Mucosa of stomach (tissue), 1 donor: ENCODE data around the gene TBX20.
"Not testable (repeated sequence)": the region's sequence is repeated elsewhere in the genome, so short reads cannot be mapped to it uniquely, and the experiment has no call there.

Experiments
- H3K27me3 ChIP-seq: one replicate; pipeline ENCODE4 v1.7.0; 2013; ENCODE audit warnings: mild to moderate bottlenecking, low read length; ENCODE audit not compliant: control insufficient read depth, insufficient read depth
- H3K36me3 ChIP-seq: one replicate; pipeline ENCODE4 v1.7.0; 2013; ENCODE audit warnings: low read length; ENCODE audit not compliant: control insufficient read depth, insufficient read depth
- H3K4me1 ChIP-seq: one replicate; pipeline ENCODE4 v1.7.0; 2013; ENCODE audit warnings: mild to moderate bottlenecking, low read length; ENCODE audit not compliant: control insufficient read depth, insufficient read depth
- H3K4me3 ChIP-seq: one replicate; pipeline ENCODE4 v1.7.0; 2013; ENCODE audit warnings: low read length
- H3K9ac ChIP-seq: one replicate; pipeline ENCODE4 v1.7.0; 2013; ENCODE audit warnings: mild to moderate bottlenecking, low read length, moderate library complexity
- H3K9me3 ChIP-seq: one replicate; pipeline ENCODE4 v1.7.0; 2013; ENCODE audit warnings: mild to moderate bottlenecking, low read length, moderate library complexity; ENCODE audit not compliant: control insufficient read depth
- donor health status: Pancreatic carcinoma.

TBX20 gene

DNA sequence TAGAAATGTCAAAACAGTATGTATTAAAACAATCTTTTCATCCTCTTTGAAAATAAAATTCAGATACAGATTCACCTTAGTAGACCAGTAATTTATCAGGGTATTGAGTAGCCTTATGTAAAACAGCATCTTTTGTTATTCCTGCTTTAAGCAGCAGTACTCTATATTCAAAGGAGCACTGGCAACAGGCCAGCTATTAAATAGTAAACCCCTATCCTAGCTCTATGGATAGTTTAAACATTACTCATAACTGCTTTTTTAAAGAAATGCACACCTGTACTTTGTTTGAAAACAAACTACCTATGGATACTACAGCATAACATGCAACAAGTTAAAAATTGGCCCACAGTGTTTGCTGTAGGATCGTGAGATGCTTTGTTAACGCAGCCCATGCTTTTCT is 53.7 kb downstream of the TBX20 start:
- H3K9me3 ChIP-seq, H3K36me3 ChIP-seq, H3K9ac ChIP-seq, H3K4me1 ChIP-seq, H3K4me3 ChIP-seq, H3K27me3 ChIP-seq: not testable (repeated sequence)

DNA sequence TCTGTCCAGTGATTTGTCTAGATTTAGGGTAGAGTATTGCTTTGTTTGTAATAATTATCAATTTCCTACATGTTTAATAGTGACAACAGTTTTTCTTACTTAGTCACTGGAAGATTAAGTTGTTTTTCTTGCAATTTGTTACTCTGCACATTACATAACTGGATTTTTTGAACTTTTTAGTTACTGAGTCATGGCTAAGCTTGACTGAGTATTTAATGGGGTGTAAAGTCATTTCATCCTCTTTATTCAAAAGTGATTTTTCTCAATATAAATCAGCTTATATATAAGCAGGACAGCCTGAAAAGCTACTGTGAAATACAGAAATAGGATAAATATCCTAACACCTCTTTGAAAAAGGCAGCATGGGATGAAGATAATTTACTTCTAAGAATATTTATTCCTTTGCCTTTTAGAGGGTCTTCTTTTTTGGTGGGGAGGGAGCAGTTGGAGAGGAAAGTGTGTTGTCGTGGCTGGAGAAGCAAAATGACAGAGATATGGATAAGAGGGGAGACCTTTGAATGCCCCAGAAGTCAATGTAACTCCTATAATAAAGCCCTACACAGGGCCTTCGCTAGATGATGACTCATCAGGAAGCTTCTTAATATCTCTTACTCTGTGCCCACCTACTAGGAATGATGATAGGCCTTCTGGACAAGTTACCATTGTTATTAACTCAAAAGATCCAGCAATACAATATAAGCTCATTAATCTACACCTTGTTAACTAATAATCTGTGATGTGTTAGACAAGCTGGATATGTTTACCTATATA is 55.3 kb downstream of the TBX20 start:
- H3K36me3 ChIP-seq, H3K4me1 ChIP-seq, H3K4me3 ChIP-seq, H3K27me3 ChIP-seq, H3K9me3 ChIP-seq, H3K9ac ChIP-seq: not testable (repeated sequence)

DNA sequence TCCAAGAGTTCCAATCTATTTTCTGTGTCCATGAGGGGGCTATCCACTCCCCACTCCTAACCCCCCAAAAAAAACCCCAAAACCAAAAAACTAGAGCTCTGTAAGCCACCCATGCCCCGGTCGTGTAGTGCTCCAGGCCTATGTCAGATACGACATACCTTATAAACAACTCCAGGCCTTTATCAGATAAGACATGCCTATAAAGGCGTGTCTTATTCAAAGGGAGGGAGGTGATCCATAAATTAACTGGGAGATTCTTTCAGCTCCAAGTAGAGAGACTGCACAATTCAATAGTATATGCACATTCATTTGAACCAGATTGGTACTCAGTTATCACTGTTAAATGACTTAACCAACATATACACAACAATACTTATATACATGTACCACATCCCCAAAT is 62.3 kb downstream of the TBX20 start:
- H3K9me3 ChIP-seq, H3K4me3 ChIP-seq, H3K4me1 ChIP-seq, H3K9ac ChIP-seq, H3K36me3 ChIP-seq, H3K27me3 ChIP-seq: not testable (repeated sequence)

DNA sequence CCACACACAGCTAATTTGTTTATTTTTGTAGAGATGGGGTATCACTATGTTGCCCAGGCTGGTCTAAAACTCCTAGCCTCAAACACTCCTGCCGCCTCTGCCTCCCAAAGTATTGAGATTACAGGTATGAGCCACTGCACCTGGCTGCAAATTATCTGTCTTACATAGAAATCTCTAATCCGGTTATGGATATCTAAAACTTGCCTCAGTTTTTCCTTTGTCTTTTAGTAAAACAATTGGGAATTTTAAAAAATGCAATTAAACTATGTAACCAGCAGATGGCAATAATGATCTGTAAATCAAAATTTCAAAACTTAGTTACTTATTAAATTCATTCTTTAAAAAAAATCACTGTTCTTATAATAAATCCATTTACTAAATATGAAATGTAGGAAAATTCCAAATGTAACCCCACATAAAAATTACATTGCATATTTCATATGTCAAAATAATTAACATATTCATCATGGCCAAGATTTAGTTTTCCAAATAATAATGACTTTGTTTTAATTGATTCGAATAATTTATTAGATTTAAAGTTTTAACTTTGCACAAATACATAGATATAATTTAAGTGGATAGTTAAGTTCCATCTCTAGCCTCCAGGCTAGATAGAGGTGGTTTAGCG is 63.6 kb downstream of the TBX20 start:
- not testable (repeated sequence) for H3K9me3 ChIP-seq, H3K4me3 ChIP-seq, H3K4me1 ChIP-seq, H3K36me3 ChIP-seq, H3K9ac ChIP-seq
- peaks cover 14% of the 10 kb centered on the region for H3K27me3 ChIP-seq

DNA sequence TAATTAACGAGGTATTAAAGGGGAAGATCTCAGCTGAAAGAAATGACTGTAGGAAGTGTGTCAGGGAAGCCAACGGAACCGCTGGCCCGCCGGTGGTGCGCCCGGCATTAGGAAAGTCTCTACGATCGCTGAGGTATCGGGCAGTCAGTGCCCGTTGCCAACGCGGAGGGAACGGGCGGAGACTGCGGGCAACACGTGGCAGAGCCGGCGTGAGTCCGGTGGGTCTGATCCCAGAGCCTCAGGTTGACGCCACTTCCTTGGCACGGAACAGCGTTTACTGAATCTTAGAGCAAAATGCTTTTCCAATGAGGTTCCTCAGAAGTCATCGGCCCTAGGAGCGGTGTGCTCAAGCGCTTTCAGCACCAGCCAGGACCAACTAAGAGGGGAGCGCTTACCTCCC is 67.1 kb downstream of the TBX20 start:
- H3K9ac ChIP-seq, H3K4me1 ChIP-seq, H3K4me3 ChIP-seq, H3K36me3 ChIP-seq, H3K9me3 ChIP-seq: not testable (repeated sequence)
- peaks cover 14% of the 10 kb centered on the region for H3K27me3 ChIP-seq

DNA sequence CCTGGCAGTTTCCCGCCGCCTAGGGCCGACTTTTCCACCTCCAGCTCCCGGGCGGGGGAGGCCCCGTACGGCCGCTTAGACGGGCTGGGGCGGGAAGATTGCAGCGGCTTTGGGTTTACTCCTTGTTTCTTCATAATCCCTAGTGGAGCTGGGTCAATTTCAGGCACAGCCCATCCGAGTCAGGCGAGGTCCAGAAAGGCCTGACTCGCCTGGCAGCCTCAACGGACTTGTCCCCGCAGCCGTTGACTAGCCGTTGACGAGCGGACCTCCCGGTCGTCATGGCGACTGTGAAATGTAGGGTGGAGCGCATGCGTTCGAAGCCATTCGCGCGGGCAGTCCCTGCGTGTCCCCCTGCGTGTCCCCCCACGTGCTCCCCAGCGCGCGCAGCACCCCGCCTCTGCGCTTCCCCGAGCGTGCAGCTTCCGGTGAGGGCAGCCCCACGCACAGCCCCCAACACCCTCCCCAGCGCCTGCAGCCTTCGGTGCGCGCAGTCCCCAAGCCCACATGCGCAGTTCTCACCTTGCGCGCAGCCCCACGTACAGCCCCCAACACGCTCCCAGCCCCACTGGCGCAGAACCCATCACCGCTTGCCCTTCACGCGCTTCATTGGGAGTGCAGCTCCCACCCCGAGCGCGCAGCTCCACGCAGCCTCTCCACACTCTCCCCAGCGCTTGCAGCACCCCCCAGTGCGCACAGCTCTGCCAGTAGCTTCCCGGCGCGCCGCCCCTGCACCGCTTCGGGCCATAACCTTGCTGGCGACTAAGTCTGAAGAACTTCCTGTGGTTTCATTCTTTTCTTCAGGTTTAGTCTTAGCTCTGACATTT is 67.8 kb downstream of the TBX20 start:
- no peaks in the 10 kb centered on the region for H3K36me3 ChIP-seq
- H3K9ac ChIP-seq = no peak overlapping the region
- H3K27me3 ChIP-seq = peaks cover 14% of the 10 kb centered on the region
- no peaks in the 10 kb centered on the region for H3K9me3 ChIP-seq
- H3K4me1 ChIP-seq = peaks cover 3% of the 10 kb centered on the region
- H3K4me3 ChIP-seq = no peak overlapping the region

DNA sequence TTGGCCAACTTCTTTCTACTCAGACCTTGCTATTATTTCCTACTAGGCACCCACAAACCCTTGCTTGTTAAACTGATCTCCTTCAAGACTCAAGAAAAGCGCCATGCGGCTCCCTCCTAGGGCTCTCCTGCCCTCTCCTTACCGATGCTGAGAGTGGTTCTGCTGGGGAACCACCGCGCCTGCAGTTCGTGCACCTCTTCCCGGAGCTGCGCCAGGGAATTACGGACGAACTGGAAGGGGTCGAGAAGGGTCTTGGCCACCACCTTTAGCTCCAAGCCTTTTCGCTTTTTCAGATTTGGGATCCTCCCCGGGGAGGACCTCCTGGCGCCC is 68.4 kb downstream of the TBX20 start:
- H3K27me3 ChIP-seq = peaks cover 14% of the 10 kb centered on the region
- not testable (repeated sequence) for H3K4me3 ChIP-seq, H3K36me3 ChIP-seq, H3K9ac ChIP-seq, H3K4me1 ChIP-seq, H3K9me3 ChIP-seq

DNA sequence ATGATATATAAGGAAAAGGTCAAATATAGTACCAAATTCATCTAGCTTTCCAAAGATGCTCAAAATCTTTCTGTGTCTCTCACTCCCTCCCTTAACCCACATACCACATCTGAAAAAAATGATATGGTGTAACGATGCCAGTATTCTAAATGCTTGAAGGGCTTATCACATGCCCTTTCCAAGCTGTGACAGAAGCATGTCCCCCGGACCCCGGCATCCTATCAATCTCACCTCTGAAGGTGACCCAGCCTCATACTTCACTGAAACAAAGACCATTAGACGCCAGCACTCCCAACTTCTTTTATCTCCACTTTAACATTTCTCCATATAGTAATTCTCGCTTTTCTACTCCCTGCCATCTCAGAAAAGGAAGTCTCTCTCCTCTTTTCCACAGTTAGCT is 68.9 kb downstream of the TBX20 start:
- not testable (repeated sequence) for H3K4me1 ChIP-seq, H3K4me3 ChIP-seq, H3K9me3 ChIP-seq, H3K9ac ChIP-seq, H3K36me3 ChIP-seq
- H3K27me3 ChIP-seq = peaks cover 14% of the 10 kb centered on the region

DNA sequence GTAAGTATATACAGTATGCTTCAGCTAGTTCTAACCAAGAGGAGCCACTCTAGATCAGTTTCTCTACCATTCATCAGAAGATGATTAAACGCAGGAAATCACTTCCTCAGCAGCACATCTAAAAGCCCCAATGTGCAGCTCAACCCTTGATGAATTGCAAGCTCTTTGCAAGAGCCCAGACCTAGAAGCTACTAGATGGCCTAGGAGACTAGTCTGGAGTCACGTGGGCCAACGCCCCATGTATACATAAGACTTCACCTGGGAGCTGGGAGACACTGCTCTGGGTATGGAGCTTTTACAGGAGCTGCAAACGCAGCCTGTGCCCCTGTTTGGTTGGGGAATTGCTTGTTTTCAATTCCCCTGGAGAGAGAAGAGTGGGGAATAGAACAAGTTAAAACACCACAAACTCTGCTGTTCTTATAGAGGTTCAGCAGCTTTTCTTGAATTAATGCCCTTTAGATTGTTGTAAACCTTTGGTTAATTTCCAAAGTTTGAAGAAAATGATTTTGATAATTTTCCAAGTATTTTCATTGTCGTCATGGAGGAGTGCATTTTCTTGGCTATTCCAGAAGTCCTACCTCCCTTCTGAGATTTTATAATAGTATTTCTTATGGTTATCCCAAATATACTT is 69.9 kb downstream of the TBX20 start:
- H3K9me3 ChIP-seq, H3K4me3 ChIP-seq, H3K36me3 ChIP-seq, H3K4me1 ChIP-seq, H3K9ac ChIP-seq: not testable (repeated sequence)
- peaks cover 14% of the 10 kb centered on the region for H3K27me3 ChIP-seq

DNA sequence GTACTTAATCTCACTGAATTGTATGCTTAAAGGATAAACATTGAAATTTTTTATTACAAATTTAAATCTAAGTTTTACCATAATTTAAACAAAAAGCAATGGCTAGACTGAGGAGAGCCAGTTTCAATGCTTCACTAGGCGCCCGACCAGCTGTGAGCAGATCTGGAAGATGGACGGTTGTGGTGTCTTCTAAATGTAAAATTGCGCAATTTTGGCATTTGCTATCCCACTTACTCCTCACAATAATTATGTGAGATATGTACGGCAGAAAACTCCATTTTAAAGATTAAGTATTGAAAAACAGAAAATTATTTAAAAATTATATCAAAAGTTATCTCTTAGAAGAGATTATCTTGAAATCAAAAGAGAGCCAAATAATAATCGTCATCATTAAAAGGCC is 73.2 kb downstream of the TBX20 start:
- H3K27me3 ChIP-seq, H3K9ac ChIP-seq, H3K4me3 ChIP-seq, H3K36me3 ChIP-seq, H3K4me1 ChIP-seq, H3K9me3 ChIP-seq: not testable (repeated sequence)

DNA sequence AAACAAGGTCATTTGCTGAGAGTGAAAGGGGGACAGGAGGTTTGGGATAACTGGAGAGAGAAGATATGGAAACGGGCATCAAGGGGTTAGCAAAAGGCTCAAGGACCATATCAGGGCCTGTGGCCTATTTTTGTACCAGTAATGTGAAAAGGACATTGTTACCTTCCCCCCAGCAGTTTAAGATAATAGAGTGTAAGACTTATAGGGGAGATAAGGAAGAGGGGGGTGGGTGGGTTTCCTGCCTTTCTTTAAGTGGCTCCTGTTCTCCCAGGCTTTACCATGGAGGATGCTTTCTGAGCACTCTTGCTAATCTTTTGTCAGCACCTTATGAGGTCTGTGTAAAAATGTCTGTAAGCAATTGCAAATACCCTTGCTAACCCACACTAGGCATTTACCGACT is 80.7 kb downstream of the TBX20 start:
- not testable (repeated sequence) for H3K27me3 ChIP-seq, H3K4me3 ChIP-seq, H3K9me3 ChIP-seq, H3K36me3 ChIP-seq, H3K4me1 ChIP-seq, H3K9ac ChIP-seq

DNA sequence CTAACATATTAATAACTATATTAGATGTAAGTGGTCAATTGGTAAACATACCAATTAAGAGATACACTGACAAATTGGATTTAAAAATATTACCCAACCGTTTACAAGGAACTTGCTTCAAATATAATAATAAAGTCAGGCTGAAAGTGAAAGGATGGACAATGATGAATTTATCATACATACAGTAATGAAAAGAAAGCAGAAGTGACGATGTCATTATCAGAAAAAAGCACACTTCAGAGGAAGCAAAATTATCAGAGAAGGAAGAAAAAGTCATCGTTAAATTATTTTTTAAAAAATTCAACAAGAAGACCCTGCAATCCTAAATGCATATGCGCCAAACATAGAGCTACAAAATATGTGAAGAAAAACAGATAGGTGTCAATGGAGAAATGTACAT is 81.8 kb downstream of the TBX20 start:
- not testable (repeated sequence) for H3K4me3 ChIP-seq, H3K27me3 ChIP-seq, H3K36me3 ChIP-seq

More for the DNA sequence above, 81.8 kb downstream of the TBX20 start:
- not testable (repeated sequence) for H3K9ac ChIP-seq, H3K9me3 ChIP-seq, H3K4me1 ChIP-seq
